Tibial nerve (tissue), 4 donors: ENCODE results near the gene GARS1.

Experiments used
- EP300 ChIP-seq, 2 donors: sonication (generic); formaldehyde crosslinking; IDR thresholded peaks; one replicate each; pipeline ENCODE4 v1.6.1; 2017; ENCODE audit warnings: antibody characterized with exemption in 2 of 2, mild to moderate bottlenecking in 1 of 2
- POLR2A ChIP-seq, 2 donors: fragments of 450-650 bp; IDR thresholded peaks; one replicate each; pipeline ENCODE4 v1.6.1; 2017; ENCODE audit warnings: antibody characterized with exemption in 2 of 2, mild to moderate bottlenecking in 2 of 2, moderate library complexity in 2 of 2
- TF ChIP-seq, protein P1 (sequence below), 5 experiments: fragments of 200-600 bp in 3 of 5; fragments of 450-650 bp in 2 of 5; sonication (generic) in 3 of 5; IDR thresholded peaks; one replicate each; pipeline ENCODE4 v1.5.1; 2016 to 2019; ENCODE audit warnings: antibody characterized with exemption in 5 of 5, mild to moderate bottlenecking in 3 of 5, moderate library complexity in 2 of 5

DNA sequence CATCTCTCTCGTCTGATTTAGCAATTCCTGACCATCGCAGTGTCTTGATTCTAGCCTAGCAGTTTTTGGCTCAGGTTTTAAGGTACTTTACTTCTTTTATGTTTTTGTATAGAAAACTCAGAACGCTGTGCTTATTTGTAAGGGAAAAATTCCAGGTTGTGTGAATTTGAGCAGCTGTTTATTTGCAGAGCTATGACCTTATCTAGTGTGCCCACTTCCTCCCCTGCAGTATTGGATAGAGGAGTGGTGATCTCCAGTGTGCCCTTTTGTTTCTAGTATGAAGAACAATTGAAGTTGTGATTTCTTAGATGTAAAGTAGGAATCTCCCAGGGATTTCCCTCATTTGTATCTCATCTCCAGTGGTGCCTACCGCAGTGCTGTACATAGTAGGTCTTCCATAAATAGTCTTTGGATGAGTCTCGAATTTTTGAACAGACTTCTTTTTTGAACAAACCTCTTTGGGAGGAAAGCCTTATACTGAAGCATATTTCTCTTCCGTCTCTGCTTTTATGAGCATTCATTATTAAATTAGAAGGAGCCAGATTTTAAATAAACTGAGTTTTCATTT lies 40.0 kb downstream of the GARS1 start:
- TF ChIP-seq, protein P1, sequence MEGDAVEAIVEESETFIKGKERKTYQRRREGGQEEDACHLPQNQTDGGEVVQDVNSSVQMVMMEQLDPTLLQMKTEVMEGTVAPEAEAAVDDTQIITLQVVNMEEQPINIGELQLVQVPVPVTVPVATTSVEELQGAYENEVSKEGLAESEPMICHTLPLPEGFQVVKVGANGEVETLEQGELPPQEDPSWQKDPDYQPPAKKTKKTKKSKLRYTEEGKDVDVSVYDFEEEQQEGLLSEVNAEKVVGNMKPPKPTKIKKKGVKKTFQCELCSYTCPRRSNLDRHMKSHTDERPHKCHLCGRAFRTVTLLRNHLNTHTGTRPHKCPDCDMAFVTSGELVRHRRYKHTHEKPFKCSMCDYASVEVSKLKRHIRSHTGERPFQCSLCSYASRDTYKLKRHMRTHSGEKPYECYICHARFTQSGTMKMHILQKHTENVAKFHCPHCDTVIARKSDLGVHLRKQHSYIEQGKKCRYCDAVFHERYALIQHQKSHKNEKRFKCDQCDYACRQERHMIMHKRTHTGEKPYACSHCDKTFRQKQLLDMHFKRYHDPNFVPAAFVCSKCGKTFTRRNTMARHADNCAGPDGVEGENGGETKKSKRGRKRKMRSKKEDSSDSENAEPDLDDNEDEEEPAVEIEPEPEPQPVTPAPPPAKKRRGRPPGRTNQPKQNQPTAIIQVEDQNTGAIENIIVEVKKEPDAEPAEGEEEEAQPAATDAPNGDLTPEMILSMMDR (IDR thresholded peaks at IDR 0.05): no peak
- TF ChIP-seq EP300 (IDR thresholded peaks at IDR 0.05) (no peak), POLR2A (IDR thresholded peaks at IDR 0.05) (no peak)
